Cardiac fibroblast (primary cell): ENCODE measurements around the gene MDH1.
"Not testable (repeated sequence)": the region's sequence is repeated elsewhere in the genome, so short reads cannot be mapped to it uniquely, and the experiment has no call there.

Experiments used
- DNase-seq, 2 donors: peaks; one replicate each; pipeline versions ENCODE4 v3.0.0 to v3.0.0-alpha.2; 2010; ENCODE audit warnings: low read depth in 2 of 2
- H3K4me3 ChIP-seq, 2 donors: replicated peaks in 1 of 2; 1 replicate in 1 of 2; 2 replicates in 1 of 2; pipeline ENCODE4 v1.5.1; 2011; ENCODE audit warnings: low read depth in 2 of 2, low read length in 2 of 2, mild to moderate bottlenecking in 2 of 2, moderate library complexity in 1 of 2
- CTCF ChIP-seq: IDR thresholded peaks from one replicate; pipeline ENCODE4 v1.5.1; 2011; ENCODE audit warnings: low read depth, mild to moderate bottlenecking, low read length, inconsistent platforms

MDH1 gene

DNA sequence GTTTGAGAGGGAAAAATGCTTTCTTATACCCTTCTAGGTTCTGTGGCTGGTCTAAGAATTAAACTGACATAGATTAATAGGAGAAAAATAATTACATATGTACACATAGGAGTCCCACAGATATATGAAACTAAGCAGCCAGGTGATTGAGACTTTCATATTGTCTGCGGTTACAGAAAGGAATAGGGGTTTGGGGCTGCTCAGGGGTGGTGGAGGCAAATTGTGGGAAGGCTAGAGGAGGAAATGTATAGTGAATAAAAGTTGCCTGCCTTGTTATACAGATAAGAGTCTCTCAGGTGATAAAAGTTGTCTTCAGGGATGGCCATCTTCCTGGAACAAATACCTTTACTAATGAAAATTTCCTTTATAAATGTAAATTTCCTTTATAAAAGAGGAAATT, 28.6 kb downstream of the MDH1 start:
- no peak overlapping the region for H3K4me3 ChIP-seq
- no peak for DNase-seq
- no peak for TF ChIP-seq CTCF

DNA sequence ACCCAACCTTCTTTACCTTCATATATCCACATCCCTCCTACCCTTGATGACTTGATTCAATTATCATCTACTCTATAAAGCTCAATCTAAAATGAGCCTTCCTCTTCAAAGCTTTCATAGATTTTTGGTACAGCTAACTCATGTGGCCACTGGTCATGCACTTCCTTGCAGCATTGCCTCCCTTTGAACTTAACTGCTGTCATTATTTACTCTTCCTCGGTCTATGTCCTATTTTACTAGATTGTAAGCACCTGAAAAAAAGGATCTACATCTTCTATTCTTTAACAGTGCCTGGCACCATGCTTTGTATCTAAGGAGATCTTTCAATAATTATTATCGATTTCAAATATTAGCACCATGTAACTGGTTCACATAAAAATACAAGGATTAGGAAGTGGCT, 30.6 kb downstream of the MDH1 start:
- no peak for DNase-seq
- H3K4me3 ChIP-seq, result no peak overlapping the region
- TF ChIP-seq CTCF, result no peak

DNA sequence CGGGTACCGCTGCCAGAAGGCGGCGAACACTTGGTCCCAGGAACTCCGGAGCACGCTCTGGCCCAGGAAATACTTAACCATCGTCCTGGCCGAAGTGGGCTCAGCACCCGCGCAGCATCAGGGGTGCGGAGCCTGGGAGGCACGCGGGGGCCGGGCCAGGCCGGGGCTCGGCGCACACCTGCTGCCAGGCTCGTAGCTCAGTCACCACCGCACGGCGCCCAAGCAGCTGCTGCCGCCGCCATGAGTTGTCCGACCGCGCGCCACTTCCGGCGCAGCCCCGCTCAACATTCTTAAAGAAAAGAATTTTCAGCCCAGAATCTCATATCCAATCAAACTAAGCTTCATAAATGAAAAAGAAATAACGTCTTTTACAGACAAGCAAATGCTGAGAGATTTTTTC, 34.0 kb downstream of the MDH1 start:
- DNase-seq, result no peak
- H3K4me3 ChIP-seq, result no peak overlapping the region
- TF ChIP-seq CTCF, result no peak

GRCh38 chr2:63623763-63624162, 35.0 kb downstream of the MDH1 start:
- DNase-seq, H3K4me3 ChIP-seq: not testable (repeated sequence)

- no peak for TF ChIP-seq CTCF
- no peak for DNase-seq
- no peak overlapping the region for H3K4me3 ChIP-seq
These were observed 39.1 kb downstream of the MDH1 start for GRCh38 chr2:63627866-63628265.

- TF ChIP-seq CTCF, result no peak
These were observed 39.7 kb downstream of the MDH1 start for GRCh38 chr2:63628403-63628942.

DNA sequence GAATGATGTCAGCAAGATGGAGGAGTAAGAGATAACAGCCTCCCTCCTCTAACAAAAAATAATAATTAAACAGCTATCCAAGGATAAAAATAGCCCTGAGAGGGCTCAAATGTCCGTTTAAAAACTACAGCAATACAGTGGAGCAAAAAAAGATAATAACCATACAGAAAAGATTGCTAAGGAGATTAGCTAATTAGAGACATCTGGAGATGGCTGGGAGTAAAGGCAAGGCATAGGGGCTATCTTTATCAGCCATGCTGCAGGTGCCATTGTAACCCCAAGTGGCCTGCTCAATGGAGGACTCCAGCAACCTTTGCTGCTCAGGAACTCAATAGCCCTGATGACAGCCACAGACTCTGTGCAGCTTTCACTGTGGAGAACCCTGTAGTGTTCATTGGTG, 42.7 kb downstream of the MDH1 start:
- no peak for TF ChIP-seq CTCF
- no peak overlapping the region for H3K4me3 ChIP-seq
- no peak for DNase-seq

More at GRCh38 chr2:63628403-63628942, 39.7 kb downstream of the MDH1 start:
- H3K4me3 ChIP-seq, result no peak overlapping the region
- DNase-seq, result no peak
